Sigmoid colon (tissue), 4 donors: ENCODE results near the gene PRSS2.

Experiments
- CTCF ChIP-seq, 4 experiments: fragments of 450-650 bp in 3 of 4; fragments of 200-600 bp in 1 of 4; IDR thresholded peaks; one replicate each; pipeline ENCODE4 v1.5.1; 2016 to 2019; ENCODE audit warnings: antibody characterized with exemption in 4 of 4, mild to moderate bottlenecking in 3 of 4, moderate library complexity in 2 of 4
- EP300 ChIP-seq, 4 donors: sonication (generic); formaldehyde crosslinking; IDR thresholded peaks; one replicate each; pipeline ENCODE4 v1.6.1; 2017; ENCODE audit warnings: antibody characterized with exemption in 4 of 4
- POLR2A ChIP-seq, 2 donors: fragments of 450-650 bp; IDR thresholded peaks; one replicate each; pipeline ENCODE4 v1.6.1; 2016; ENCODE audit warnings: antibody characterized with exemption in 2 of 2, mild to moderate bottlenecking in 2 of 2, moderate library complexity in 2 of 2
- POLR2AphosphoS5 ChIP-seq, 4 donors: sonication (generic); formaldehyde crosslinking; IDR thresholded peaks; one replicate each; pipeline ENCODE4 v1.6.1; 2017; ENCODE audit warnings: antibody characterized with exemption in 4 of 4

GRCh38 chr7:142815134-142815533, 44.4 kb downstream of the PRSS2 start:
- TF ChIP-seq EP300 (IDR thresholded peaks at IDR 0.05) (no peak), CTCF (IDR thresholded peaks at IDR 0.05) (no peak), POLR2A (IDR thresholded peaks at IDR 0.05) (no peak), POLR2AphosphoS5 (IDR thresholded peaks at IDR 0.05) (no peak)
